ENCODE results near the gene ASL.

- no peak for TF ChIP-seq POLR2AphosphoS5 (IDR thresholded peaks at IDR 0.05; ENCODE audit: low read depth)
- no peak for TF ChIP-seq CTCF (IDR thresholded peaks at IDR 0.05; ENCODE audit: insufficient read depth, low read length)
- no peak for TF ChIP-seq REST (IDR thresholded peaks at IDR 0.05; ENCODE audit: insufficient replicate concordance, low read depth)
Observed at GRCh38 chr7:66110856-66111255, 35.2 kb downstream of the ASL start.
